Nephron (organoid): Measurements from ENCODE around the gene RPL36AL.

Source experiments
- H3K27ac Mint-ChIP-seq, 3 experiments: 2 replicates each; pipeline ENCODE4 v1.8.0; 2020; ENCODE audit warnings: mixed read lengths in 3 of 3, mild to moderate bottlenecking in 2 of 3, moderate library complexity in 1 of 3
- H3K27me3 Mint-ChIP-seq: 2 replicates; pipeline ENCODE4 v1.8.0; 2021; ENCODE audit warnings: low read depth, mild to moderate bottlenecking, moderate library complexity, mixed read lengths
- H3K36me3 Mint-ChIP-seq: 2 replicates; pipeline ENCODE4 v1.8.0; 2020; ENCODE audit warnings: low read depth, mixed read lengths
- H3K4me1 Mint-ChIP-seq: 2 replicates; pipeline ENCODE4 v1.8.0; 2020; ENCODE audit warnings: mixed read lengths
- H3K4me3 Mint-ChIP-seq, 3 experiments: 2 replicates each; pipeline ENCODE4 v1.8.0; 2020; ENCODE audit warnings: mild to moderate bottlenecking in 3 of 3, mixed read lengths in 3 of 3, moderate library complexity in 2 of 3
- H3K9me3 Mint-ChIP-seq: 2 replicates; pipeline ENCODE4 v1.8.0; 2020; ENCODE audit warnings: mixed read lengths
- TF ChIP-seq, protein P1 (sequence below), 3 experiments: fragments of 200-600 bp; sonication (generic); IDR thresholded peaks; one replicate each; pipeline ENCODE4 v1.5.0; 2021; ENCODE audit warnings: antibody characterized with exemption in 3 of 3; ENCODE audit not compliant: unreplicated experiment in 3 of 3

The RPL36AL gene

DNA sequence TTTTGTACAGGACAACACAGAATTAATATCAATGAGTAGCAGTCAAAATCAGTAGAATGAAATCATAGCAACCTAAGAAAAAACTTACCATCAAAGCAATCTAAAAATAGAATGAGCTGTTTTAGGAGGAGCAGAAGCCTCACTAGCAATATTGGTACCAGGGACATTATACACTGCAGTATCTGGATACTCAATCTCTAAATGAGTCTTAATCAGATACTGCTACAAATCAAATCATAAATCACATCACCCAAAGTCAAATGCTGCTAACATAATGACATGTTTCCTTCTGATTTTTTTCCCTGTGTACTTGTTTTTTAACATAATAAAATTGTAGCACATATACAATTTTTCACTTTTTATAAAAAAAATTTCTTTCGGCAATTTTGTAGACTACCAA lies 42.3 kb downstream of the RPL36AL start:
- no peaks in the 10 kb centered on the region for H3K27me3 Mint-ChIP-seq
- peaks cover 61% of the 10 kb centered on the region for H3K36me3 Mint-ChIP-seq
- H3K27ac Mint-ChIP-seq, result no peak overlapping the region
- H3K4me1 Mint-ChIP-seq, result peaks cover 19% of the 10 kb centered on the region
- no peak overlapping the region for H3K4me3 Mint-ChIP-seq
- no peaks in the 10 kb centered on the region for H3K9me3 Mint-ChIP-seq
- TF ChIP-seq, protein P1, sequence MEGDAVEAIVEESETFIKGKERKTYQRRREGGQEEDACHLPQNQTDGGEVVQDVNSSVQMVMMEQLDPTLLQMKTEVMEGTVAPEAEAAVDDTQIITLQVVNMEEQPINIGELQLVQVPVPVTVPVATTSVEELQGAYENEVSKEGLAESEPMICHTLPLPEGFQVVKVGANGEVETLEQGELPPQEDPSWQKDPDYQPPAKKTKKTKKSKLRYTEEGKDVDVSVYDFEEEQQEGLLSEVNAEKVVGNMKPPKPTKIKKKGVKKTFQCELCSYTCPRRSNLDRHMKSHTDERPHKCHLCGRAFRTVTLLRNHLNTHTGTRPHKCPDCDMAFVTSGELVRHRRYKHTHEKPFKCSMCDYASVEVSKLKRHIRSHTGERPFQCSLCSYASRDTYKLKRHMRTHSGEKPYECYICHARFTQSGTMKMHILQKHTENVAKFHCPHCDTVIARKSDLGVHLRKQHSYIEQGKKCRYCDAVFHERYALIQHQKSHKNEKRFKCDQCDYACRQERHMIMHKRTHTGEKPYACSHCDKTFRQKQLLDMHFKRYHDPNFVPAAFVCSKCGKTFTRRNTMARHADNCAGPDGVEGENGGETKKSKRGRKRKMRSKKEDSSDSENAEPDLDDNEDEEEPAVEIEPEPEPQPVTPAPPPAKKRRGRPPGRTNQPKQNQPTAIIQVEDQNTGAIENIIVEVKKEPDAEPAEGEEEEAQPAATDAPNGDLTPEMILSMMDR (IDR thresholded peaks at IDR 0.05; ENCODE audit: unreplicated experiment in 3 of 3), result no peak

DNA sequence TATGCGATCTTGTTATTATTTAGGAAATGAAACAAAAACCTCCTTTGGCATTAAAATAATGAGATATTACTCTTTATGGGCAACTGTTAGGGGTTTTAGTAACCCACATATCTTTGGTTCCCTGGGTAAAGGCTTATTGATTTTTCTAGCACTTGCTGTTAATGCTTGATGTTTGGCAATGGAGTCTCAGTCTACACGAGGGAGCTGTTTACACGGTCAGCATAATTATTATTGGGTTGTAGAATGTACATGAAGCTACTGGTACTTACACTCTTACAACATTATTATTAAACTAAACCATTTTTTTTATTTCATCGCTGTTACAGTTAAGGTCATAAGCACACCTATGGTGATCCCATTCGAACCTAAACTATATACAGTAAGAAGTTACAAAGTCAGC lies 46.4 kb downstream of the RPL36AL start:
- Mint-ChIP-seq H3K9me3 (no peaks in the 10 kb centered on the region), H3K27me3 (no peaks in the 10 kb centered on the region), H3K4me3 (no peak overlapping the region), H3K36me3 (peaks cover 62% of the 10 kb centered on the region), H3K4me1 (no peaks in the 10 kb centered on the region), H3K27ac (no peak overlapping the region)
- TF ChIP-seq, protein P1 (IDR thresholded peaks at IDR 0.05; ENCODE audit: unreplicated experiment in 3 of 3), result no peak

DNA sequence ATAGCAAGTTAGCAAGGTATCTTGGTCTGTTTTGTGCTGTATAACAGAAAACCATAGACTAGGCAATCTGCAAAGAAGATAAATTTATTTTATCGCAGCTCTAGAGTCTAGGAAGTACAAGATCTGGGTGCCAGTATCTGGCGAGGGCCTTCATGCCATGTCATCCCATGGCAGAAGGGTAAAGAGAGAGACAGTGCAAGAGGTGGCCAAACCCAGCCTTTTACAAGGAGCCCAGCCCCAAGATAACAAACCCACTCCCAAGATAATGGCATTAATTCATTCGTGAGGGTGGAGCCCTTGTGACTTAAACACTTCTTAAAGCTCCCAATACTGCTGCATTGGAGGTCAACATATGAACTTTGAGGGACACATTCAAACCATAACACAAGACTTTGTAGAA lies 51.1 kb downstream of the RPL36AL start:
- H3K9me3 Mint-ChIP-seq, result no peaks in the 10 kb centered on the region
- no peaks in the 10 kb centered on the region for H3K27me3 Mint-ChIP-seq
- peaks cover 35% of the 10 kb centered on the region for H3K36me3 Mint-ChIP-seq
- no peaks in the 10 kb centered on the region for H3K4me1 Mint-ChIP-seq
- H3K27ac Mint-ChIP-seq, result no peak overlapping the region
- no peak overlapping the region for H3K4me3 Mint-ChIP-seq
- TF ChIP-seq, protein P1 (IDR thresholded peaks at IDR 0.05; ENCODE audit: unreplicated experiment in 3 of 3), result no peak
